Common myeloid progenitor, CD34-positive (primary cell): ENCODE data around the gene LMOD3.

Source experiments
- CTCF ChIA-PET: fragments of 350-600 bp; sonication (Branson Sonifier 250); formaldehyde crosslinking; loops from one replicate; lab custom pipeline; 2021; ENCODE audit warnings: antibody characterized with exemption; lab: Charles Lee
- POLR2A ChIA-PET: fragments of 350-600 bp; sonication (Branson Sonifier 250); formaldehyde crosslinking; loops from one replicate; lab custom pipeline; 2021; ENCODE audit warnings: antibody characterized with exemption; lab: Charles Lee
- DNase-seq, 3 donors: peaks; one replicate each; pipeline versions ENCODE4 v3.0.0 to v3.0.0-alpha.2; 2013
- H3K27ac ChIP-seq, 2 experiments: 1 replicate in 1 of 2; 2 replicates in 1 of 2; pipeline ENCODE4 v1.7.0; 2013; ENCODE audit warnings: inconsistent platforms in 2 of 2, low read length in 2 of 2, mild to moderate bottlenecking in 2 of 2, low read depth in 1 of 2, moderate library complexity in 1 of 2; ENCODE audit not compliant: severe bottlenecking in 2 of 2, insufficient read depth in 1 of 2, poor library complexity in 1 of 2
- H3K27me3 ChIP-seq, 5 experiments: replicated peaks in 2 of 5; 1 replicate in 3 of 5; 2 replicates in 2 of 5; pipeline versions ENCODE4 v1.6.1 to v1.7.0; 2013; ENCODE audit warnings: low read length in 4 of 5, mild to moderate bottlenecking in 2 of 5, moderate library complexity in 2 of 5, inconsistent platforms in 1 of 5; ENCODE audit not compliant: insufficient read depth in 5 of 5, control insufficient read depth in 4 of 5
- H3K36me3 ChIP-seq, 4 experiments: 1 replicate in 2 of 4; 2 replicates in 2 of 4; pipeline versions ENCODE4 v1.6.1 to v1.7.0; 2013; ENCODE audit warnings: low read length in 3 of 4, control low read depth in 1 of 4, mild to moderate bottlenecking in 1 of 4; ENCODE audit not compliant: control insufficient read depth in 4 of 4, insufficient read depth in 4 of 4
- H3K4me1 ChIP-seq, 4 experiments: 1 replicate in 3 of 4; 2 replicates in 1 of 4; pipeline versions ENCODE4 v1.6.1 to v1.7.1; 2013; ENCODE audit warnings: low read length in 3 of 4, mild to moderate bottlenecking in 3 of 4, control low read depth in 1 of 4, inconsistent platforms in 1 of 4, moderate library complexity in 1 of 4; ENCODE audit not compliant: control insufficient read depth in 4 of 4, insufficient read depth in 4 of 4; ENCODE audit errors: control extremely low read depth in 1 of 4
- H3K4me3 ChIP-seq, 7 experiments: 1 replicate in 4 of 7; 2 replicates in 3 of 7; pipeline versions ENCODE4 v1.5.1 to v1.7.0; 2013; ENCODE audit warnings: mild to moderate bottlenecking in 7 of 7, low read length in 6 of 7, moderate library complexity in 6 of 7, inconsistent platforms in 2 of 7, low read depth in 2 of 7, control low read depth in 1 of 7; ENCODE audit not compliant: insufficient read depth in 4 of 7, control insufficient read depth in 1 of 7; ENCODE audit errors: extremely low read depth in 1 of 7
- H3K9me3 ChIP-seq, 5 experiments: 1 replicate in 4 of 5; 2 replicates in 1 of 5; pipeline versions ENCODE4 v1.6.1 to v1.7.1; 2013; ENCODE audit warnings: low read length in 4 of 5, mild to moderate bottlenecking in 2 of 5, inconsistent platforms in 1 of 5, low read depth in 1 of 5, moderate library complexity in 1 of 5; ENCODE audit not compliant: control insufficient read depth in 4 of 5, insufficient read depth in 2 of 5; ENCODE audit errors: control extremely low read depth in 1 of 5
- WGBS: methylation state at CpG from one replicate; pipeline ENCODE4 v1.1.5; 2013; ENCODE audit not compliant: insufficient coverage; 5-methylcytosine and 5-hydroxymethylcytosine counted together

Gene LMOD3

GRCh38 chr3:69084326-69085167 lies 37.8 kb downstream of the LMOD3 start, which contains the start of gene ARL6IP5:
ARL6IP5 (plus strand) TSS chr3:69084937; CDS start chr3:69085048, 111 bp downstream.
- Histone ChIP-seq H3K36me3 (peaks cover 0 to 12% (median 5%) of the 10 kb centered on the region in 4 experiments), H3K4me1 (peaks cover 58 to 83% (median 73%) of the 10 kb centered on the region in 4 experiments), H3K27me3 (no peaks in the 10 kb centered on the region), H3K9me3 (no peaks in the 10 kb centered on the region), H3K27ac (peak within 1 kb of the TSS; percentile 62 to 88), H3K4me3 (peak within 1 kb of the TSS; percentile 84 to 99 (median 94))
- CTCF ChIA-PET, result interaction anchor here (0.7 to 5.2 kb wide), 12 partner anchors 8 to 341 kb away, joined by 3 to 28 read pairs (median 4); partner anchors contain the start of gene TMF1
- 0% methylated on average over 30 of the region's 32 CpGs for whole genome bisulfite sequencing
- POLR2A ChIA-PET, result interaction anchor here (0.9 to 3.8 kb wide), 2 partner anchors 10 to 61 kb away, joined by 3 to 36 read pairs; no protein-coding TSS in a partner anchor
- peak; percentile 97 to 99 (median 99) for DNase-seq

GRCh38 chr3:69082805-69083204 lies 39.6 kb downstream of the LMOD3 start:
- no peaks in the 10 kb centered on the region for H3K27me3 ChIP-seq
- POLR2A ChIA-PET, result interaction anchor here (0.9 to 3.8 kb wide), 4 partner anchors 12 to 69 kb away, joined by 3 to 36 read pairs (median 4); partner anchors contain the start of gene EOGT
- peak; percentile 58 to 83 (median 76) for DNase-seq
- no peaks in the 10 kb centered on the region for H3K36me3 ChIP-seq
- H3K4me3 ChIP-seq, result peak overlapping the region in 4 of 7 experiments; percentile 7 to 54 (median 38)
- peak overlapping the region; percentile 27 to 88 for H3K27ac ChIP-seq
- peaks cover 56 to 83% (median 72%) of the 10 kb centered on the region in 4 experiments for H3K4me1 ChIP-seq
- CTCF ChIA-PET, result interaction anchor here (0.8 to 5.2 kb wide), 5 partner anchors 10 to 38 kb away, joined by 3 to 28 read pairs (median 16); no protein-coding TSS in a partner anchor
- H3K9me3 ChIP-seq, result no peaks in the 10 kb centered on the region

- CTCF ChIA-PET, result interaction anchor here (0.8 to 5.2 kb wide), 4 partner anchors 10 to 24 kb away, joined by 3 to 28 read pairs (median 15); no protein-coding TSS in a partner anchor
- WGBS, result no CpG with 5 or more reads among the region's 2 CpGs
- no peaks in the 10 kb centered on the region for H3K36me3 ChIP-seq
Measured at GRCh38 chr3:69082361-69082760, 40.0 kb downstream of the LMOD3 start.

GRCh38 chr3:69081583-69082262 lies 40.7 kb downstream of the LMOD3 start:
- Histone ChIP-seq H3K27ac (peak overlapping the region; percentile 27 to 88), H3K36me3 (no peaks in the 10 kb centered on the region), H3K4me3 (peak overlapping the region in 1 of 7 experiments; percentile 54), H3K4me1 (peaks cover 48 to 75% (median 63%) of the 10 kb centered on the region in 4 experiments), H3K27me3 (no peaks in the 10 kb centered on the region), H3K9me3 (no peaks in the 10 kb centered on the region)
- ChIA-PET POLR2A (interaction anchor here (1.0 kb wide), 1 partner anchor 29 kb away, joined by 5 read pairs; no protein-coding TSS in a partner anchor), CTCF (interaction anchor here (0.8 to 4.7 kb wide), 4 partner anchors 11 to 29 kb away, joined by 3 to 28 read pairs (median 4); partner anchors contain the start of gene TMF1)
- peak in 1 of 3 donors; percentile 57 for DNase-seq
- WGBS, result 77% methylated on average over 5 of the region's 5 CpGs

More at GRCh38 chr3:69082361-69082760, 40.0 kb downstream of the LMOD3 start:
- peak in 1 of 3 donors; percentile 24 for DNase-seq
- no peaks in the 10 kb centered on the region for H3K9me3 ChIP-seq
- no peaks in the 10 kb centered on the region for H3K27me3 ChIP-seq
- peak overlapping the region in 3 of 7 experiments; percentile 19 to 54 (median 54) for H3K4me3 ChIP-seq
- H3K4me1 ChIP-seq, result peaks cover 54 to 81% (median 70%) of the 10 kb centered on the region in 4 experiments
- POLR2A ChIA-PET, result interaction anchor here (0.9 to 3.8 kb wide), 4 partner anchors 12 to 69 kb away, joined by 3 to 36 read pairs (median 4); partner anchors contain the start of gene EOGT
- peak overlapping the region; percentile 27 to 88 for H3K27ac ChIP-seq

GRCh38 chr3:69080233-69080920 lies 42.0 kb downstream of the LMOD3 start, which contains the start of gene UBA3:
UBA3 (minus strand) TSS chr3:69080365; CDS start chr3:69080353, 12 bp downstream.
- WGBS, result 0% methylated on average over 8 of the region's 37 CpGs
- H3K4me3 ChIP-seq, result peak within 1 kb of the TSS; percentile 59 to 93 (median 82)
- no peaks in the 10 kb centered on the region for H3K27me3 ChIP-seq
- H3K27ac ChIP-seq, result peak within 1 kb of the TSS; percentile 80 to 85
- DNase-seq, result peak; percentile 89 to 94 (median 92)
- H3K36me3 ChIP-seq, result peaks cover 0 to 3% (median 1%) of the 10 kb centered on the region in 4 experiments
- peaks cover 45 to 65% (median 55%) of the 10 kb centered on the region in 4 experiments for H3K4me1 ChIP-seq
- CTCF ChIA-PET, result interaction anchor here (1.0 to 1.3 kb wide), 4 partner anchors 8 to 33 kb away, joined by 3 to 4 read pairs (median 3); partner anchors contain the start of gene TMF1
- no peaks in the 10 kb centered on the region for H3K9me3 ChIP-seq
- POLR2A ChIA-PET, result interaction anchor here (0.8 to 1.0 kb wide), 2 partner anchors 11 to 26 kb away, joined by 3 to 4 read pairs; no protein-coding TSS in a partner anchor
